ENCODE data around the gene RAB21.

- TF ChIP-seq ESRRA (CRISPR knock-in tag; IDR thresholded peaks at IDR 0.05; ENCODE audit: borderline replicate concordance) = no peak
- no peak for TF ChIP-seq CREB1 (CRISPR knock-in tag; IDR thresholded peaks at IDR 0.05)
- TF ChIP-seq TEAD1 (CRISPR knock-in tag; IDR thresholded peaks at IDR 0.05) = no peak
- TF ChIP-seq PRDM15 (CRISPR knock-in tag; IDR thresholded peaks at IDR 0.05) = no peak
- TF ChIP-seq, protein P1, sequence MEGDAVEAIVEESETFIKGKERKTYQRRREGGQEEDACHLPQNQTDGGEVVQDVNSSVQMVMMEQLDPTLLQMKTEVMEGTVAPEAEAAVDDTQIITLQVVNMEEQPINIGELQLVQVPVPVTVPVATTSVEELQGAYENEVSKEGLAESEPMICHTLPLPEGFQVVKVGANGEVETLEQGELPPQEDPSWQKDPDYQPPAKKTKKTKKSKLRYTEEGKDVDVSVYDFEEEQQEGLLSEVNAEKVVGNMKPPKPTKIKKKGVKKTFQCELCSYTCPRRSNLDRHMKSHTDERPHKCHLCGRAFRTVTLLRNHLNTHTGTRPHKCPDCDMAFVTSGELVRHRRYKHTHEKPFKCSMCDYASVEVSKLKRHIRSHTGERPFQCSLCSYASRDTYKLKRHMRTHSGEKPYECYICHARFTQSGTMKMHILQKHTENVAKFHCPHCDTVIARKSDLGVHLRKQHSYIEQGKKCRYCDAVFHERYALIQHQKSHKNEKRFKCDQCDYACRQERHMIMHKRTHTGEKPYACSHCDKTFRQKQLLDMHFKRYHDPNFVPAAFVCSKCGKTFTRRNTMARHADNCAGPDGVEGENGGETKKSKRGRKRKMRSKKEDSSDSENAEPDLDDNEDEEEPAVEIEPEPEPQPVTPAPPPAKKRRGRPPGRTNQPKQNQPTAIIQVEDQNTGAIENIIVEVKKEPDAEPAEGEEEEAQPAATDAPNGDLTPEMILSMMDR (IDR thresholded peaks at IDR 0.05) = no peak
- TF ChIP-seq ZNF138 (CRISPR knock-in tag; conservative IDR thresholded peaks at IDR 0.05) = no peak
- TF ChIP-seq ZNF423 (CRISPR knock-in tag; IDR thresholded peaks at IDR 0.05) = no peak
- TF ChIP-seq, protein P2, sequence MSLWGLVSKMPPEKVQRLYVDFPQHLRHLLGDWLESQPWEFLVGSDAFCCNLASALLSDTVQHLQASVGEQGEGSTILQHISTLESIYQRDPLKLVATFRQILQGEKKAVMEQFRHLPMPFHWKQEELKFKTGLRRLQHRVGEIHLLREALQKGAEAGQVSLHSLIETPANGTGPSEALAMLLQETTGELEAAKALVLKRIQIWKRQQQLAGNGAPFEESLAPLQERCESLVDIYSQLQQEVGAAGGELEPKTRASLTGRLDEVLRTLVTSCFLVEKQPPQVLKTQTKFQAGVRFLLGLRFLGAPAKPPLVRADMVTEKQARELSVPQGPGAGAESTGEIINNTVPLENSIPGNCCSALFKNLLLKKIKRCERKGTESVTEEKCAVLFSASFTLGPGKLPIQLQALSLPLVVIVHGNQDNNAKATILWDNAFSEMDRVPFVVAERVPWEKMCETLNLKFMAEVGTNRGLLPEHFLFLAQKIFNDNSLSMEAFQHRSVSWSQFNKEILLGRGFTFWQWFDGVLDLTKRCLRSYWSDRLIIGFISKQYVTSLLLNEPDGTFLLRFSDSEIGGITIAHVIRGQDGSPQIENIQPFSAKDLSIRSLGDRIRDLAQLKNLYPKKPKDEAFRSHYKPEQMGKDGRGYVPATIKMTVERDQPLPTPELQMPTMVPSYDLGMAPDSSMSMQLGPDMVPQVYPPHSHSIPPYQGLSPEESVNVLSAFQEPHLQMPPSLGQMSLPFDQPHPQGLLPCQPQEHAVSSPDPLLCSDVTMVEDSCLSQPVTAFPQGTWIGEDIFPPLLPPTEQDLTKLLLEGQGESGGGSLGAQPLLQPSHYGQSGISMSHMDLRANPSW (CRISPR knock-in tag; conservative IDR thresholded peaks at IDR 0.05; ENCODE audit: low read depth) = no peak
- no peak for TF ChIP-seq E2F4 (CRISPR knock-in tag; IDR thresholded peaks at IDR 0.05; ENCODE audit: borderline replicate concordance, low read depth)
- TF ChIP-seq ZNF219 (CRISPR knock-in tag; IDR thresholded peaks at IDR 0.05; ENCODE audit: borderline replicate concordance) = no peak
- no peak for TF ChIP-seq JUN (CRISPR knock-in tag; IDR thresholded peaks at IDR 0.05)
- TF ChIP-seq, protein P3, sequence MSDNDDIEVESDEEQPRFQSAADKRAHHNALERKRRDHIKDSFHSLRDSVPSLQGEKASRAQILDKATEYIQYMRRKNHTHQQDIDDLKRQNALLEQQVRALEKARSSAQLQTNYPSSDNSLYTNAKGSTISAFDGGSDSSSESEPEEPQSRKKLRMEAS (CRISPR knock-in tag; IDR thresholded peaks at IDR 0.05) = no peak
- no peak for TF ChIP-seq PREB (CRISPR knock-in tag; IDR thresholded peaks at IDR 0.05; ENCODE audit: borderline replicate concordance)
Measured at GRCh38 chr12:71791473-71792150, 36.9 kb downstream of the RAB21 start.
